Lower leg skin (tissue), 3 donors: Measurements from ENCODE around the gene FYTTD1.

Source experiments
- CTCF ChIP-seq, 3 donors: fragments of 450-650 bp; IDR thresholded peaks; one replicate each; pipeline ENCODE4 v1.5.1; 2016; ENCODE audit warnings: antibody characterized with exemption in 3 of 3, mild to moderate bottlenecking in 3 of 3, moderate library complexity in 2 of 3
- POLR2A ChIP-seq, 2 donors: fragments of 450-650 bp; IDR thresholded peaks; one replicate each; pipeline ENCODE4 v1.6.1; 2016 to 2017; ENCODE audit warnings: antibody characterized with exemption in 2 of 2, mild to moderate bottlenecking in 1 of 2, moderate library complexity in 1 of 2

GRCh38 chr3:197830967-197831313 lies 81.3 kb downstream of the FYTTD1 start:
- no peak for TF ChIP-seq CTCF (IDR thresholded peaks at IDR 0.05)
- TF ChIP-seq POLR2A (IDR thresholded peaks at IDR 0.05) = no peak
